HL-60/S4 (cell line): ENCODE data around the gene PDE7B.
"Not testable (repeated sequence)": the region's sequence is repeated elsewhere in the genome, so short reads cannot be mapped to it uniquely, and the experiment has no call there.

Source experiments
- in situ Hi-C: fragments of 300-500 bp; cut with MboI; formaldehyde crosslinking; loops from 2 replicates; pipeline ENCODE4 v1.14.3; 2022; ENCODE audit warnings: low sequenced_read_pairs

The PDE7B gene

DNA sequence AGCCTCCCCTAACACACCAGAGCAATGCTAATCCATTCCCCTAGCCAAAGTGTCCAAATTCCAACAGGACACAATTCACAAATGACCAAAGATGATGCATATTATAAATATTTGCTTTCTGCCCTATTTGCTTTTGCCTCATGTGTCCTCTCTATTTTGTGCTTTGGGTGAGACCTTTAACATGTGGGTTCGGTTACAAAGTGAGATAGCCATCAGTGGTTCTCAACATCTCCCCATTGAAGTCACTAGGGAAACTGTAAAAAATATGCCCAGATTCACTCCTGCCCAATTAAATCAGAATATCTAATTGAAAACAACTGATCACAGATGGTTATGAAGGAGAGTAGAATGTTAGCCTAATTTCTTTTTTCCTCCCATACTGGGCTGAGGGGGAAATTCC, 239.4 kb downstream of the PDE7B start:
- in situ Hi-C loops = no loop called here

DNA sequence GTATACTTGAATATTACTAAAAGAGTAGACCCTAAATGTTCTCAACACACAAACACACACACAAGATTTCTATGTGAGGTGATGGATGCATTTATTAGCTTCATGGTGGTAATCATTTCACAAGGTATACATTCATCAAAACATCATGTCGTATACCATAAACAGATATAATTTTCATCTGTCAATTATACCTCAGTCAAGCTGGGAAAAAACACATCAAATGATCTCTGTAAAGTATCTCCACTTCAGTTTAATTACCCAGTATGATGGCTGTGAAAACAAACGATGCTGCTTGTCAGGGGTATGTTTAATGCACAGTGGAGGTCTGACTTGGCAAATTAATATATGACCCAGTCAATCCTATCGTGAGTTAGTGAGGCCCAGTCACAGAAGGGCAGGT, 241.4 kb downstream of the PDE7B start:
- in situ Hi-C loops = no loop called here

DNA sequence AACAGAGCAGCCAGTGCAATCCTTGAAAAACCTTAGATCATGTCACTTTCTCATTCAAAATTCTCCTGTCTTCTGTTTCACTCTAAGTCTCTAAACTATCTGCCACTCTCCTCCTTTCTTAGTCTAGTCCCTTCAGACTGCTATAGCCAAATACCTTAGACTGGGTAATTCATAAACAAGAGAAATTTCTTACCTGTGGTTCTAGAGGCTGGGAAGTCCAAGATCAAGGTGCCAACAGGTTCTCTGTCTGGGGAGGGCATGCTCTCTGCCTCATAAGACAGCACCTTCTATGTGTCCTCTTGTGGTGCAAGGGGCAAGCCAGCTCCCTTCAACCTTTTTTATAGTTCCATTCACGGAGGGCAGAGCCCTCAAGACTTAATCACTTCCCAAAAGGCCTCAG, 242.3 kb downstream of the PDE7B start:
- in situ Hi-C loops = no loop called here

DNA sequence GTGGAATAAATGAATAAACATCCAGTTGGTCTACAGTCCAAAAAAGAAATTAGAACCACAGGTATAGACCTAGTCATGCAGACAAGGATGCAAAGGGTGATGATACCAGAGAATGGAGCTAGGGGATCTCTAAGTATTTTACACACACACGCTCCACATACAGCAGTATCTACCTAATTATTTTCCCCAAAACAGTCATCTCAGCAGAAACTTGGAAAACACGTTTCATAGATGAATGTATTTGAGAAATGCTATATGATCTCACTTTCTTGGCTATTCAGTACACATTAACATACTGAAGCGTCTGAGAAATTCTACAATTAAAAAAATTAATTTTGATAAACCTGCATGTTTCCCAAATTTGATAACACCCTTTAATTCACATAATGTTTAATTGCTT, 243.3 kb downstream of the PDE7B start:
- in situ Hi-C loops = no loop called here

DNA sequence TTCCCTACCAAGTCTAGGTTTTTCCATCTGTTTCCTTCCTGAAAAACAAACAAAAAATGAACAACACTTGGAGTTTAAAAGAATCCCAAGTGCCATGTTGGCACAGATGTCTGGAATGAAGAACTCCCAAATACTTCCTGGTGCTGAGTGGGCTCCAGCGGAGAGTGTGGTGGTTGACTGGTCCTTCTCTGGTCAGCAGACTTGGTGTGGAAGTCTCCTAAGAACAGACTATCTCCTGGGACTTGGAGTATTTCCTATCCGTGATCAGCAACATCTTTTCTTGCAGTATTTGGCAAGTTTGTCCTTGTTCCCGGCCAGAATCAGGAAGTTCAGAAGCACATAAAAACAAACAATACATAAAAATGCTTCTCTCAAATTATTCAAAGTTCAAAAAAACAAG, 244.5 kb downstream of the PDE7B start:
- in situ Hi-C loops = no loop called here

DNA sequence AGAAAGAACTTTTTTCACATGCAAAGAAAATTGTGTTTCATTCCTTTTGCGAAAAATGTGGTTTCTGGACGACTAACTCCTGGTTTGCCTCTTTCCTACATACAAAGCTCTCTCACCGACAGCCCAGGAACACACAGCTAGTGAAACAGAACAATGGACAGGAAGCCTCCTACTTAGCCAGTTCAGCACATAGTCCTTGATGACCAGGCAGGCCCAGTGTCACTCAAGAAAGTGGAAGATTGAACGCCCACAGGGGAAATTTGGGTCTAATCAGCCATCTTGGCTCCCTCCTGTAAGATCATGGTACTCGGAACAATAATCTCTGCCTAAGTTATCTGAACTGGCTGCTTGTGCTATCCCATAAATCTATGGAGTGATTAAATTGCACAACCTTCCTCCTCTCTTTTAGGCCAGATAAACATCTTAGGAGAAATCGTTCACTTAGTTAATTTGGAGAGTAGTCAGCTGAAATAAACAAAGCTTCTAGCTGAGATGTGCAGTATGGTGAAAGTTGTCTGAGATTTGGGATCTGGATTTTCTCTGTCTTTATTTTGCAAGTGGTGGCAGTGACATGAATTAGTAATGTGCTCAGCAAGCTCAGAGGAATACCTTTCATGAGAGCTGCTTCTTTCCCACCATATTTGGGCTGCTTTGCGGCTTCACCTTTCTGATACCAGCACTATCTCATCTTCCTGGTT, 251.6 kb downstream of the PDE7B start:
- in situ Hi-C loops = no loop called here

DNA sequence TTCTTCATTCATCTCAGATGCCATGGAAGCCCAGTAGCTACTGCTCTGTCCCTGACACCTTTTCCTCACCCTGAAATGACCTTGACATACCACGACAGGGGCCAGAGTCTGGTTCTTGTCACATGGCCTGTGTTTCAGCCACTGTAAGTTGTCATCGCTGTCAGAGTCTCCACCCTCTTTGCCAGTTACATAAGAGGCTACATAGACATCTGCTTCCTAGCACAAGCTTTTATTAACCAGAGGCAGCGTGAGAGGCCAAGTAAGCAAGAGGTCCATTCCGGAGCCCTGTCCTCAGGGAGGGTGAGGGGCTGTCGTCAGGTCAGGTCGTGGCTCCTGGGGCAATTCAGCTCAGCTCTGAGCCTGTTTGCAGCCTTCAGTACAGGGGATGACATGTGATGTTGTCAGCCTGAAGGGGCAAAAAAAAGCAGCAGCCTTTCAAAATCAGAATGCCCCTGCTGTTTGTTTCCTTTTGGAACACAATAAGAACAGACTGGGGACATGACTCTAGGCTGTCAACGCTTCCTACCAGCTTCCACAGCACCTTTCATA, 252.3 kb downstream of the PDE7B start:
- in situ Hi-C loops = no loop called here

DNA sequence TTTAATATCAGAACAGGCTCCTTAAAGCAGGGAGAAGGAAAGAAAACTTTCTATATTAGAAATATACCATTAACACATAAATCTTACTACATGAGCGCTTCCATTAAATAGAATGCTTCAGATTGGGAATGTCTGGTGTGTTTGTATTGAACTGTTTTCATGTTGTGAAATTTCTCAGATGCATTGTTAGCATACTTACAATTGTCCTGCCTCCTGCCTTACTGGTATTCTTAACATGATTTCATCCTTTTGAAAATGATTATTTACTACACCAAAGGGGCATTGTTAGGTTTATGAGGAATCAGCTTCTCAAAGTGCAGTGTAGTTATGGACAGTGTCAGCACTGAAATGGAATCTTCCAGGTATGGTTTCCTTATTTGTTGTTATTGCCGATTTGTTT, 253.1 kb downstream of the PDE7B start:
- in situ Hi-C loops = no loop called here

DNA sequence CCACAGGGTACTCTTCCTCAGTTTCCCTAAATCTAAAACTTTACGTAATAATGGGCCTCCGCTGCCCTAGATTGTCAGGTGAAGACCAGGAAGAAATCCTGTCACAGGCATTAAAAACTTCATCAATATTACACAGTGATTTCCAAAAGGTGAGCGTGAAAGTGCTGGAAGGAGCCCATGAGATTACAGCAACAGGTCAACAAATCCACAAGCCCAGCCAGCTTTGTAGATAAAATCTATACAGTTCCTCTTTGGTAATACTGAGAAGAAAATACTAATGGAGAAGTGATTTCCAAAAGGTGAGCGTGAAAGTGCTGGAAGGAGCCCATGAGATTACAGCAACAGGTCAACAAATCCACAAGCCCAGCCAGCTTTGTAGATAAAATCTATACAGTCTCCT, 254.3 kb downstream of the PDE7B start:
- in situ Hi-C loops = not testable (repeated sequence)

DNA sequence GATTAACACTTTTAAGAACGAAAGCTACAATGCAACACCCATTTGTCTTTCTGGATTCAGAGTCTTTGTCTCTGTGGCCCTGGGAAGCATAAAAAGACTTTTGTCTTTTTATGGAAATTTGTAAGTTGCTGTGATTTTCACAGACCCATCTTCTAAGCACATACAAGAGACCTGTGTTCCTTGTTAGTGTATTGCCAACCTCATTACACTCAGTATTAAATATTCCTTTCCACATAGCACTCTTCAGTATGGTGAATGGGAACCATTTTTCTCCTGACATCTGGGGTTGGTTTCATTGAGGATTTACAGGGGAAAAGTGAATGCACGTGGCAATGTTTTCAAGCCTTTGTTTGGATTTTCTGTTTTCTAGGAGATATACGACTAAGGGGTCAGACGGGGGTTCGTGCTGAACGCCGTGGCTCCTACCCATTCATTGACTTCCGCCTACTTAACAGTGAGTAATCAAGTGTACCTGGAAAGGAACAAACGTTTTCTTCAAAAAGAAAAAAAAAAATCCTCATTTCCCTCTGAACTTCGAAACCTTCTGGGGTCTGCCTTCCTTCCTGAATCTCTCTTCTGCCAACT, 257.0 kb downstream of the PDE7B start:
- in situ Hi-C loops = no loop called here

DNA sequence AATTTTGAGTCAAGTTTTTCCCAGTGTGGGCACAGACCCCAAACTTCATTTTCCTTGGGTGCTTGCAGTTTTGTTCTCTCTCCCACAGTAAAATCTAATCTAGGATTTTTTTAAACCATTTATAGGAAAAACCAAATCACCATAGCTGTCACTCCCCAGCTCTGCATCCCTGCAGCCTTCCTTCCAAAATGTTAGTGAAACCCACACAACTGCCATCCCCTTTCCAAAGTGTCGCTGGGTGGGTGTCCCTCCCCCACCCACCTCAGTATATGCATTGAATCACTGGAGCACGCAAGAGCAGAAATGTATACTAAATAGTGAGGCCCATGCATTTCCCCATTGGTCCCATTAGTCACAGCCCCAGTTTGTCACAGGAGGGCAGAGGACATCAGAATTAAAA, 260.3 kb downstream of the PDE7B start:
- in situ Hi-C loops = no loop called here

DNA sequence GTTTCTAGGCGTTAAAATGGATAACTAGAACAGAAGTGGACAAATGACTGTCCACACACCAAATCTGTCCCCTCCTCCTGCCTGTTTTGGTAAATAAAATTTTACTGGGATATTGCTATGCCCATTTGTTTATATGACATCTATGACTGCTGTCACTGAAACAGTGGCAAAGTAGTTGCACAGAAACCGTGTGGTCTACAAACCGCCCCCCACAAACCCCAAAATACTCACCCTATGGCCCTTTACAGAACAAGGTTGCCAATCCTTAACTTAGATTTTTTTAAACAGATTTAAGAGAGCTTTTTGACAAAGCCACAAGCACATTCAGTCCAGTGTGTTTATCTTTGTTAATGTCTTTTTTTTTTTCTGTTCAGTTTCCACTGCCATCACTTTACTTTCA, 260.8 kb downstream of the PDE7B start:
- in situ Hi-C loops = no loop called here

DNA sequence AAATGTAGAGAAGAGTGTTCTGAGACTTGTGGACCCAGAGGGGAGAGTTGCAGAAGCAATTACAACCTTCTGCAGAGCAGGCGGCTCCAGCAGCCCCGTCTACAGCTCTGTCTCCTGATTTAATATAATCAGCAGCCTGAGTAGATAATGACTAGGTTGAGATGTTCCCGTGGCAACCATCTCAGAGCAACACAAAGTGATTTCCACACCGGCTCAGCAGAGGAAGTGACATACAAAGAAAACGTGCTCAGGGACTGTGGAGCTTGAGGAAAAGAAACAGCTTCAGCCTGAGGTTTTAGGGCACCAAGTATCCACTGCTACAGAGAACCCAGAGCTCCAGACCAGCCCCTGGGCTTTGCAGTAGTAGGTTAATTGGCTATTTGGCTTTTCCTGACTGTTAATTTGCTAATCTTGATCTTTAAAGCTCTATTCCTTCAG, 262.3 kb downstream of the PDE7B start:
- in situ Hi-C loops = no loop called here

DNA sequence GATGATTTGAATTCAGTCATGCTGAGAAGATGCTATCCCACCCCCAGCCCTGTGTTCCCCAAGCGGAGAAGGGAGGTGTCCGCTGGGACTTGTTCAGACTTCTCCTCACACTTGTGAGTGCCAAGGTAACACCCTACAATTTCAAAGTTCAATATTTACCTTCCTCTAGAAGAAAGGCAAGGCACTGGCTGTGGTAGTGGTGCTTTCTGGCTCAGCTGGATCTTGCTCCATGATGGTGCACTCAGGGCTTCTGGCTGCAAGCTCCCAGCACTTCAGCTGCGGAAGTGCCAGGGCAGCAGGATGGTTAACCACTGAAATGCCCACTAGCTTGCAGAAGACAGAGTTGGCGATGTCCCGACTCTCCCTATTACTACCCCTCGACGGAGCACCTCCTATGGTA, 263.2 kb downstream of the PDE7B start:
- in situ Hi-C loops = no loop called here

DNA sequence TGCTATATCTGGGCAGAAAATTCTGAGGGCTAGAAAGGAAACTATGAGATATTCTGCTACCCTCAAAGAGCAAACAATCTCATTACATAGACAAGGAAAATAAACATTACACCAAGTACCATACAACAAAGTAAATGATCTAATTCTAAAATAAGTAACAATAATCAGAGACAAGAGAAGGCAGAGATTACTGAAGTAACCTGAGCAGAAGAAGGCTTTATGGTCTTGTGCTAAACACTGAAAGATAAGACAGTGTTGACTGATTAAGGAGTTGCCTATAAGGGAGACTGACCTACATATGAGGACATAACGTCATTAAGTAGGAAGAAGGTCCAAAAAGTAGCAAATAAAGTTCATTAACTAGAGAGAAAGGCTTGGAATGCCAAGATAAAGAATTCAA, 264.4 kb downstream of the PDE7B start:
- in situ Hi-C loops = no loop called here

DNA sequence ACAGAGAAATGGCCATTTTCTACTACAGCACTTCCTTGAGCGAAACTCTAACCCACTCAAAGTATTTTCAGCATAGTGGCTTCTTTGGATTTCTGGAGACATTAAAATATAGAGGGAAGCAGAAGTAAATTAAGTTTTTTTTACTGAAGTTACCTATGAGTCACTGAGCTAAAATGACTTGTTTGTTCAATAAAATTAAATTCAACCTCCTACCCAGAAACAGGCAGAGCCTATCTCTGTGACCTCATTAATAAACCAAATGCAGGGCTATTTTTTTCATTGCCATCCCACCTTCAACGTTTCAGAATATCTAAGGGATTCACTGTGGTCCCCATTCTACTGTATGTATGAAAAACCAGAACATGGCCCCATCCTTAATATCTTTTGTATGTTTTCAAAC, 265.6 kb downstream of the PDE7B start:
- in situ Hi-C loops = no loop called here

DNA sequence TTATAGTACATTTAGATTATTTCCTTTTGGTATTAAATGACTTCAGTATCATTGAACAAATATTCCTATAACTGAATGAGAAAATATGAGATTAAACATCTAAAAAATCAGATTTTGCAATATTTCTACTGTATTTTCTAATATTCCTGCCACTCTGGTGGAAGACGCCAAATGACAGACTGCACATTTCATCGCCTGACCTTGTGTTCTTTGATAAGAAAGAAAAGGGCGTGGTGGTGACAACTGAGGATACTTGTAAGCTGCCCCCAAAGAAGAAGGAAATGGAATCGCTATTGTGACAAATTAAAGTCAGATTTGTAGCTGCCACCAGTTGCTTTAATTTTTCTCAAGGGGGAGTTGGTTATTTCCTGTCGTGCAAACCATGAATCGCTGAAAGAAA, 267.3 kb downstream of the PDE7B start:
- in situ Hi-C loops = no loop called here

DNA sequence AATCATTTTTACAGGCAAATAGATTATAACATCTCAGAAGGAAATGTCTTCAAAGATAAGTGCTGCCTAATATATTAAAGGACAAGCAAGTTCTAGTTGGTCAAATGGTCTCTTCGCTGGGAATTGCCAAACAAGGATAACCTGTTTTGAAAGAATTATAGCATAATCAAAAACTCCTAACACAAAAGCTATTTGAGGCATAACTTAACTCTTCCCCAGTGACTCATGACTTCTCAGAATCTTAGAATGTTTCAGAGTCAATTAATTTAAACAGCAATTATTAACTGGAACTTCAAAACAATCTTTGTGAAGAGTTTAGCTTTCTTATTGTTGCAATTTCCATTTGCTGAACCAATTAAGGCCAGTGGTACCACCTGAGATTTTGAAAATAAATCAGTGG, 272.0 kb downstream of the PDE7B start:
- in situ Hi-C loops = no loop called here

DNA sequence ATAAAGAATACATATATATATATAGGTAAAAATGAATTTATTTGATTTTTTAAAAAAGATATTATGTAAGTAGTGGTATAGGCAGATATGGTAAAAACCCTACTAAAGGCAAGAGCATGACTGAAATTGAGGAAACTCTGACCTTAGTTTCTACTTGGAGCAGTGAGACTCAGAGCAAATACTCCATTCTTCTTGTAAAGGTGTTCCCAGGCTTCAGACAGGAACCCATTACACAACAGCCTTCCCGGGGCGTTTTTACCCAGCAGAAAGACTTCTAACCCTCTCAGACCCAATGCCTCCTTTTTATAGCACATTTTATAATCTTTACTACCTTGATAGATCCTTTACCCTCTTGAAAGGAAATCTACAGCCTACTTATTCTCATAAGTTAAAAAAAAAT, 274.1 kb downstream of the PDE7B start:
- in situ Hi-C loops = no loop called here

DNA sequence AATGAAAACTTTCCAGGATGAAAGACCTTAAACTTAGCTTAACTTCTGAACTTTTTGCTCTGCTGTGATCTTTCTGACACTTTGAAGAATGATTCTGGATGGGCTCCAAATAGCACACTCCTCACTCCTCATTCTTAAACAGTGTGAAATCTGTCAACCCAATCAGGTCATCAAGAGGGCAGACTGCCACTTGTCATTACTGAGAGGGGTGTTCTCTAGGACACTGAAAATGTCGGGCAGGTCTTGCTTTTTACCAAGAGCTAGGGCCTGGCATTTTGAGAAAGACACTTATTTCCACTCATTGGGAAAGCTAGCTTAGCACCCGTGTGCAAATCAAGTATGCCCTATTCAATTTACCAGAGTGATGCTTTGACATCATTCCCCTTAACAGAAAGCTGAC, 276.4 kb downstream of the PDE7B start:
- in situ Hi-C loops = no loop called here

DNA sequence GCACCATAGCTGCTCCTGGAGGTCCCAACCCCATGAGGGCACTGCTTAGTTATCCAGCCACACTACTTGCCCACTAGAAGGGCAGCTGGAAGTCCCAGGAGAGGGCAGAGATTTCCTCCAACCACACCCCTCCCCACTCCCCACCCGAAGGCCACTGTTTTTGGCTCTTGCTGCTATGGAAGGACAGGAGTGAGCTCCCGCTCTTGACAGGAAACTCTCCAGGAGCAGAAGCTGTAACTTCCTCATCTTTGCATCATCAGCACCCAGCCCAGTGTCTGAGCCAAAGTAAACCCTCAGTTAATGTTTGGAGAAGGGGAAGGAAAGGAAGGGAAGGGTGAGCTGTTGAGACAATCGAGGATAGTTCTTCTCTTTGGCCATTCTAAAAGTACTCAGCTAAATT, 277.9 kb downstream of the PDE7B start:
- in situ Hi-C loops = no loop called here

DNA sequence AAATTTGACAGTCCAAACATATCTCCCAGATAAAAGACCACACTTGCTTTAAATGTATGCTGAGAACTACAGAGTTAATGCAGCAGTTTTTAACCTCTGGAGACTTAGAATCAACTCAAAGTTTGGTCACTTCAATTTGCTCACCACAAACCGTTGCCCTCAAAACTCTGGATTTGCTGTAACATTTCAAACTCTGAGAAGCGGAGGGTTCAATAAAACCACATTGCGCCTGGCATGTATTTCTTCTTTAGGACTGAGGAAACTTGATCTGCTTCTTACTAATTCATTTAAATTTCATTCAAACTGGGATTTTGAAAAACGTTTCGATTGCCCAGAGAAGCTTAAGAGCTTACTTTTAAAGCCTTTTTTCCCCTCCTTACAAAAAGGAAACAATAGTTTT, 282.8 kb downstream of the PDE7B start:
- in situ Hi-C loops = no loop called here

DNA sequence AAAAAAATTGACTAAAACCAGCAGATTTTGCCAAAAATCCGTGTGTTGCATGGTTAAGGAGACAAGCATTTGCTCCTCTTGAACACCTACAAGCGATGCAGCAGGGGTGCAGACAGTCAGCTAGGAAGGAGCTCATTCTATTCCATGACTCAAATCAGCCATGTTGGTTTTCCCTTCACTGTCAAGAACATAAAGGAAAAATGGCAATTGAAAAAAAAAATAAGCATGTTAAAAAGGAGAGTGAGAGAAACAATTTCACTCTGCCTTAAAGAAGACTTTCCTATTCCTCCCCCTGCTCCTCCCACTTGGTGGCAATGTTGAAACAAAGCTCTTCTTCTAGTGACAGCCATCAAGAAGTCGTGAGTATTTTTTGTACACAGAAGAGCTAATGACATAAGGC, 283.2 kb downstream of the PDE7B start:
- in situ Hi-C loops = no loop called here
